ENCODE measurements around the gene PPP1R14B. TPM values are rescaled to one million over a fixed set of nuclear protein-coding genes. Genes with fewer than 3 reads are reported as not detected.
A peak's percentile ranks its signal among the peaks of the same experiment; 100 is the strongest.

PPP1R14B gene
- total RNA-seq, 2 experiments from 2014 or later, result 285 to 287 TPM

- peaks cover 12% of the 10 kb centered on the region for H3K36me3 Mint-ChIP-seq (ENCODE audit: low read depth)
- no peaks in the 10 kb centered on the region for H3K27me3 Mint-ChIP-seq
- ATAC-seq (no peak), DNase-seq (no peak)
- H3K9me3 Mint-ChIP-seq, result no peaks in the 10 kb centered on the region
- ChIA-PET CTCF (interaction anchor here (1.0 to 1.2 kb wide), 2 partner anchors 11 to 49 kb away, joined by 3 read pairs; partner anchors contain the start of gene ESRRA), POLR2A (interaction anchor here (1.1 to 3.1 kb wide), 3 partner anchors 12 to 49 kb away, joined by 3 to 11 read pairs (median 3); partner anchors contain the start of gene FERMT3)
- no peak overlapping the region for H3K27ac Mint-ChIP-seq
- no peak overlapping the region for H3K4me3 Mint-ChIP-seq
- peaks cover 18% of the 10 kb centered on the region for H3K4me1 Mint-ChIP-seq (ENCODE audit: low read depth)
- no peak for TF ChIP-seq CTCF (IDR thresholded peaks at IDR 0.05)
- intact Hi-C loops (cut with micrococcal nuclease), result no loop called here
Measured at GRCh38 chr11:64256300-64256699, 9.6 kb upstream of the PPP1R14B start.

- no peak overlapping the region for H3K27ac Mint-ChIP-seq
- ChIA-PET POLR2A (interaction anchor here (0.7 to 3.1 kb wide), 4 partner anchors 9 to 45 kb away, joined by 3 to 11 read pairs (median 4); partner anchors contain the start of gene PPP1R14B), CTCF (interaction anchor here (1.0 to 1.2 kb wide), 2 partner anchors 10 to 49 kb away, joined by 3 read pairs; partner anchors contain the start of gene ESRRA)
- peaks cover 21% of the 10 kb centered on the region for H3K4me1 Mint-ChIP-seq (ENCODE audit: low read depth)
- TF ChIP-seq CTCF (IDR thresholded peaks at IDR 0.05), result no peak
- DNase-seq, result no peak
- H3K36me3 Mint-ChIP-seq (ENCODE audit: low read depth), result peaks cover 12% of the 10 kb centered on the region
- intact Hi-C loops (cut with micrococcal nuclease), result no loop called here
- ATAC-seq, result no peak
- no peaks in the 10 kb centered on the region for H3K9me3 Mint-ChIP-seq
- no peak overlapping the region for H3K4me3 Mint-ChIP-seq
- no peaks in the 10 kb centered on the region for H3K27me3 Mint-ChIP-seq
Measured at GRCh38 chr11:64255135-64256128, 8.7 kb upstream of the PPP1R14B start.

- ATAC-seq (no peak), DNase-seq (no peak)
- peaks cover 4% of the 10 kb centered on the region for H3K36me3 Mint-ChIP-seq (ENCODE audit: low read depth)
- no peak overlapping the region for H3K4me3 Mint-ChIP-seq
- no peaks in the 10 kb centered on the region for H3K27me3 Mint-ChIP-seq
- ChIA-PET POLR2A (interaction anchor here (1.5 to 3.1 kb wide), 2 partner anchors 8 to 14 kb away, joined by 4 to 11 read pairs; partner anchors contain the start of gene PPP1R14B), CTCF (interaction anchor here (1.0 kb wide), 1 partner anchor 49 kb away, joined by 3 read pairs; no protein-coding TSS in a partner anchor)
- no peaks in the 10 kb centered on the region for H3K9me3 Mint-ChIP-seq
- no peak for TF ChIP-seq CTCF (IDR thresholded peaks at IDR 0.05)
- H3K4me1 Mint-ChIP-seq (ENCODE audit: low read depth), result peaks cover 15% of the 10 kb centered on the region
- no peak overlapping the region for H3K27ac Mint-ChIP-seq
- intact Hi-C loops (cut with micrococcal nuclease), result no loop called here
Measured at GRCh38 chr11:64254326-64254725, 7.6 kb upstream of the PPP1R14B start.

GRCh38 chr11:64253481-64253880 lies 6.7 kb upstream of the PPP1R14B start:
- ChIA-PET POLR2A (interaction anchor here (3.1 kb wide), 1 partner anchor 14 kb away, joined by 11 read pairs; no protein-coding TSS in a partner anchor), CTCF (interaction anchor here (0.7 to 1.0 kb wide), 2 partner anchors 48 kb away, joined by 3 read pairs; no protein-coding TSS in a partner anchor)
- H3K4me1 Mint-ChIP-seq (ENCODE audit: low read depth), result peaks cover 14% of the 10 kb centered on the region
- no peaks in the 10 kb centered on the region for H3K27me3 Mint-ChIP-seq
- peaks cover 2% of the 10 kb centered on the region for H3K36me3 Mint-ChIP-seq (ENCODE audit: low read depth)
- intact Hi-C loops (cut with micrococcal nuclease), result no loop called here
- H3K4me3 Mint-ChIP-seq, result peak overlapping the region; percentile 18
- ATAC-seq (no peak), DNase-seq (no peak)
- no peak for TF ChIP-seq CTCF (IDR thresholded peaks at IDR 0.05)
- no peak overlapping the region for H3K27ac Mint-ChIP-seq
- no peaks in the 10 kb centered on the region for H3K9me3 Mint-ChIP-seq

Data from activated CD8-positive, alpha-beta T cell treated with anti-CD3 and anti-CD28 coated beads for 36 hours (primary cell).